K562 (cell line): ENCODE measurements around the gene TARBP2. TPM values are rescaled to one million over a fixed set of nuclear protein-coding genes. Genes with fewer than 3 reads are reported as not detected.
A peak's percentile ranks its signal among the peaks of the same experiment; 100 is the strongest.

Source experiments
- ATF1 ChIP-seq, 2 experiments: fragments of 450-650 bp in 1 of 2; IDR thresholded peaks; 2 replicates each; pipeline ENCODE4 v1.6.1; 2016; ENCODE audit warnings: missing compliant biosample characterization in 1 of 2, missing genetic modification characterization in 1 of 2
- BACH1 ChIP-seq: fragments of 200-800 bp; sonication (Bioruptor generic); IDR thresholded peaks from 2 replicates; pipeline ENCODE4 v1.6.1; 2016; ENCODE audit warnings: missing genetic modification characterization, missing compliant biosample characterization
- CLOCK ChIP-seq: fragments of 250-450 bp; sonication (Bioruptor Pico); IDR thresholded peaks from 2 replicates; pipeline ENCODE4 v1.4.0; 2020; ENCODE audit warnings: mild to moderate bottlenecking, moderate library complexity, borderline replicate concordance
- E2F4 ChIP-seq: sonication (generic); formaldehyde crosslinking; IDR thresholded peaks from 2 replicates; pipeline ENCODE4 v1.8.0; 2022; ENCODE audit warnings: mild to moderate bottlenecking, low read depth, missing genetic modification reagents
- FOXJ2 ChIP-seq: fragments of 200-800 bp; sonication (Bioruptor generic); IDR thresholded peaks from 2 replicates; pipeline ENCODE4 v1.6.1; 2016; ENCODE audit warnings: missing genetic modification characterization, missing compliant biosample characterization
- HLTF ChIP-seq: fragments of 450-650 bp; IDR thresholded peaks from 2 replicates; pipeline ENCODE4 v1.6.1; 2016
- NCOA2 ChIP-seq, 2 experiments: fragments of 450-650 bp; IDR thresholded peaks; 2 replicates each; pipeline ENCODE4 v1.6.1; 2018; ENCODE audit warnings: mild to moderate bottlenecking in 2 of 2, moderate library complexity in 1 of 2; ENCODE audit not compliant: partially characterized antibody in 2 of 2
- NCOA4 ChIP-seq: fragments of 450-650 bp; IDR thresholded peaks from 2 replicates; pipeline ENCODE4 v1.6.1; 2018; ENCODE audit warnings: mild to moderate bottlenecking; ENCODE audit not compliant: partially characterized antibody
- NCOA6 ChIP-seq: fragments of 450-650 bp; IDR thresholded peaks from 2 replicates; pipeline ENCODE4 v1.6.1; 2017; ENCODE audit warnings: mild to moderate bottlenecking
- NEUROD1 ChIP-seq: fragments of 150-350 bp; IDR thresholded peaks from 2 replicates; pipeline ENCODE4 v1.6.1; 2014; ENCODE audit warnings: borderline replicate concordance, low read length, low read depth; ENCODE audit not compliant: partially characterized antibody
- PHB2 ChIP-seq: fragments of 450-650 bp; IDR thresholded peaks from 2 replicates; pipeline ENCODE4 v1.6.1; 2017; ENCODE audit warnings: low read depth
- POLR2B ChIP-seq: fragments of 450-650 bp; IDR thresholded peaks from 2 replicates; pipeline ENCODE4 v1.6.1; 2018; ENCODE audit warnings: low read depth; ENCODE audit not compliant: partially characterized antibody
- RB1 ChIP-seq: fragments of 450-650 bp; IDR thresholded peaks from 2 replicates; pipeline ENCODE4 v1.6.1; 2017; ENCODE audit warnings: low read depth, mild to moderate bottlenecking
- SMAD4 ChIP-seq: fragments of 250-450 bp; sonication (Bioruptor Pico); conservative IDR thresholded peaks from 2 replicates; pipeline ENCODE4 v1.8.0; 2021; ENCODE audit warnings: inconsistent platforms, mild to moderate bottlenecking, moderate library complexity
- TCF7L2 ChIP-seq: fragments of 150-350 bp; IDR thresholded peaks from 2 replicates; pipeline ENCODE4 v1.6.1; 2016; ENCODE audit warnings: low read depth, mild to moderate bottlenecking, low read length, moderate library complexity
- UBTF ChIP-seq, 2 experiments: IDR thresholded peaks; 2 replicates each; pipeline ENCODE4 v1.6.1; 2012; ENCODE audit warnings: improper control_type of control experiment in 2 of 2, low read depth in 2 of 2, low read length in 2 of 2, borderline replicate concordance in 1 of 2
- ZBTB5 ChIP-seq: fragments of 450-650 bp; IDR thresholded peaks from 2 replicates; pipeline ENCODE4 v1.6.1; 2017; ENCODE audit warnings: antibody characterized with exemption
- ZKSCAN3 ChIP-seq: fragments of 250-450 bp; sonication (Bioruptor Pico); IDR thresholded peaks from 2 replicates; pipeline ENCODE4 v1.4.0; 2020
- ZNF316 ChIP-seq: fragments of 450-650 bp; IDR thresholded peaks from 2 replicates; pipeline ENCODE4 v1.6.1; 2016
- ZNF436 ChIP-seq: fragments of 250-450, 450-650 bp; sonication (Bioruptor Pico); formaldehyde crosslinking; IDR thresholded peaks from 2 replicates; pipeline ENCODE4 v1.7.0; 2020; ENCODE audit warnings: mild to moderate bottlenecking
- ZNF75A ChIP-seq: fragments of 450-650 bp; formaldehyde crosslinking; IDR thresholded peaks from 2 replicates; pipeline ENCODE4 v1.4.0; 2020; ENCODE audit warnings: mild to moderate bottlenecking
- polyA plus RNA-seq, 8 experiments: library from polyadenylated mRNA; depleted of rRNA in 4 of 8; stranded (reverse) in 5 of 8; unstranded in 3 of 8; fragments of >200 nt; fragmentation: Nextera tagmentation in 2 of 8; fragmentation: Illumina TruSeq in 1 of 8; extraction: Ambion mirVana in 2 of 8; extraction: Trizol in 1 of 8; gene quantifications; 2 replicates each; pipeline versions ENCODE4 v1.2.1 to v1.2.3, GENCODE V29; 2011 to 2014; ENCODE audit warnings: inconsistent platforms in 1 of 8, missing spikeins in 1 of 8
- total RNA-seq, 7 experiments: library from RNA; depleted of rRNA in 6 of 7; stranded (reverse); fragments of >200 nt in 6 of 7; fragmentation: Illumina TruSeq in 2 of 7; extraction: Trizol in 2 of 7; gene quantifications; 2 replicates each; pipeline versions ENCODE4 v1.2.1 to v1.2.3, GENCODE V29; 2011 to 2021; ENCODE audit warnings: low replicate concordance in 1 of 7

Gene TARBP2
- total and polyA plus RNA-seq, 9 of the 15 experiments (the other 6 are each of a cell fraction or from before 2014, with no cell fraction given), result 5.6 to 69.0 (median 44.6) TPM

GRCh38 chr12:53451661-53452158 lies 49.4 kb upstream of the TARBP2 start, which contains the start of gene PCBP2 (continued):
- TF ChIP-seq NEUROD1 (peak; percentile 69), RB1 (peak; percentile 96), ZNF316 (no peak), CLOCK (CRISPR knock-in tag) (no peak), HLTF (peak; percentile 93), NCOA6 (no peak), POLR2B (peak; percentile 62), ZKSCAN3 (CRISPR knock-in tag) (no peak), ZNF436 (no peak), UBTF (IDR thresholded peaks at IDR 0.05; ENCODE audit: borderline replicate concordance in 1 of 2, low read depth in 2 of 2, low read length in 2 of 2) (no peak), E2F4 (CRISPR knock-in tag) (0 out of 2 replicates have a peak, but pooled peaks have one; percentile 28), ZNF75A (CRISPR knock-in tag) (no peak), ATF1 (CRISPR knock-in tag; IDR thresholded peaks at IDR 0.05) (peak; percentile 83), ATF1 (tag; IDR thresholded peaks at IDR 0.05) (peak; percentile 96), SMAD4 (CRISPR knock-in tag) (no peak), NCOA4 (peak; percentile 30), BACH1 (tag) (no peak), TCF7L2 (no peak), FOXJ2 (no peak), ZBTB5 (no peak), PHB2 (no peak), NCOA2 (IDR thresholded peaks at IDR 0.05; ENCODE audit: partially characterized antibody in 2 of 2) (no peak)
